ENCODE measurements around the gene DDX25. TPM values are rescaled to one million over a fixed set of nuclear protein-coding genes. Genes with fewer than 3 reads are reported as not detected.

DDX25 gene
- total RNA-seq, 1 donor: not detected

DNA sequence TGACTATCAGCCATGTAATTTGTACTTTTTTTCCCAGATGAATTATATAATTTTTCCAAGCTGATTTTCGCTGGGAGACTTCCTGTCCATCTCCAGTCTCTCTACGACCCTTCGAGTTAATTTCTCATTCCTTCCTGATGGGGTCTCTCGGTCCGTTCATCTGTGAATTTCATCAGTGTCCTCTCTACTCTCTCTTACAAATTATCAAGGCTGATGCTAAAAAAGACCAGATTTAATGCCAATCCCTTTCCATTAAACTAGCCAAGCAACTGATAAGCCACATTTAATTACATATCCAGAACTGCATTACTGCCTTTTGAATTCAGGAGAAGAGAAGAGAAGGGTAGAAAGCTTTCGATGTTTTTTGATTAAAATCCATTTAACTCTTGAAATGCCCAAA lies 67.3 kb downstream of the DDX25 start:
- Histone ChIP-seq H3K4me2 (ENCODE audit: insufficient read depth, low read length) (no peak overlapping the region), H3K4me1 (ENCODE audit: insufficient read depth, low read length) (no peaks in the 10 kb centered on the region)
- DNase-seq (ENCODE audit: insufficient read length, low spot score, missing footprints): no peak

DNA sequence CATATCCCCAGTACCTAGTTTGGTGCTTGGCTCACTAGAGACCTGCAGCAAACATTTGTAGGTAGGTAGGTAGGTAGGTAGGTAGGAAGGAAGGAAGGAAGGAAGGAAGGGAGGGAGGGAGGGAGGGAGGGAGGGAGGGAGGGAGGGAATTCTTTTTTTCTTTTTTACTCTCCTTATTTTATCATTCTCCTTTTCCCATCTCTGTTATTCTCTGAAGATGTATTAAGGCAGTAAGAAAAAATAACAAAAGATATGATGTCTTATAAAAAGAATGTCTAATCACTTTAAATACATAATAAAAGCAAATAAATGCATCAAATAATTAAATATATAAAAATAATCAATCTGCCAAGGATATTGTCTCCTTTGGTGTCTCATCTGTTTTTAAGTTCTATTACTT lies 70.0 kb downstream of the DDX25 start:
- no peak for TF ChIP-seq CTCF (IDR thresholded peaks at IDR 0.05; ENCODE audit: extremely low read depth, low read depth, low read length)
- H3K79me2 ChIP-seq (ENCODE audit: insufficient read depth, low read length): no peaks in the 10 kb centered on the region
- no peaks in the 10 kb centered on the region for H3K36me3 ChIP-seq (ENCODE audit: insufficient read depth, low read length)
- no peak overlapping the region for H2AFZ ChIP-seq (ENCODE audit: low read length)
- no peak overlapping the region for H3K27ac ChIP-seq (ENCODE audit: low read depth, low read length)
- H3K4me1 ChIP-seq (ENCODE audit: insufficient read depth, low read length): no peaks in the 10 kb centered on the region
- H4K20me1 ChIP-seq (ENCODE audit: insufficient read depth, low read length): no peaks in the 10 kb centered on the region
- H3K9me3 ChIP-seq (ENCODE audit: low read depth, low read length): no peaks in the 10 kb centered on the region
- H3K27me3 ChIP-seq (ENCODE audit: insufficient read depth, low read length): no peaks in the 10 kb centered on the region
- H3K4me3 ChIP-seq (ENCODE audit: insufficient read depth, low read length): no peak overlapping the region
- DNase-seq (ENCODE audit: insufficient read length, low spot score, missing footprints): no peak
- no peak overlapping the region for H3K4me2 ChIP-seq (ENCODE audit: insufficient read depth, low read length)

More for the DNA sequence above, 67.3 kb downstream of the DDX25 start:
- Histone ChIP-seq H4K20me1 (ENCODE audit: insufficient read depth, low read length) (no peaks in the 10 kb centered on the region), H2AFZ (ENCODE audit: low read length) (no peak overlapping the region), H3K9me3 (ENCODE audit: low read depth, low read length) (no peaks in the 10 kb centered on the region), H3K36me3 (ENCODE audit: insufficient read depth, low read length) (no peaks in the 10 kb centered on the region), H3K27ac (ENCODE audit: low read depth, low read length) (no peak overlapping the region), H3K4me3 (ENCODE audit: insufficient read depth, low read length) (no peak overlapping the region), H3K79me2 (ENCODE audit: insufficient read depth, low read length) (no peaks in the 10 kb centered on the region), H3K27me3 (ENCODE audit: insufficient read depth, low read length) (no peaks in the 10 kb centered on the region)
- TF ChIP-seq CTCF (IDR thresholded peaks at IDR 0.05; ENCODE audit: extremely low read depth, low read depth, low read length): no peak

- no peak overlapping the region for H3K27ac ChIP-seq (ENCODE audit: low read depth, low read length)
- no peaks in the 10 kb centered on the region for H3K27me3 ChIP-seq (ENCODE audit: insufficient read depth, low read length)
- no peaks in the 10 kb centered on the region for H3K4me1 ChIP-seq (ENCODE audit: insufficient read depth, low read length)
- TF ChIP-seq CTCF (IDR thresholded peaks at IDR 0.05; ENCODE audit: extremely low read depth, low read depth, low read length): no peak
- H3K36me3 ChIP-seq (ENCODE audit: insufficient read depth, low read length): no peaks in the 10 kb centered on the region
- DNase-seq (ENCODE audit: insufficient read length, low spot score, missing footprints): no peak
- H4K20me1 ChIP-seq (ENCODE audit: insufficient read depth, low read length): no peaks in the 10 kb centered on the region
- no peaks in the 10 kb centered on the region for H3K9me3 ChIP-seq (ENCODE audit: low read depth, low read length)
- no peak overlapping the region for H2AFZ ChIP-seq (ENCODE audit: low read length)
- H3K79me2 ChIP-seq (ENCODE audit: insufficient read depth, low read length): no peaks in the 10 kb centered on the region
- H3K4me2 ChIP-seq (ENCODE audit: insufficient read depth, low read length): no peak overlapping the region
- H3K4me3 ChIP-seq (ENCODE audit: insufficient read depth, low read length): no peak overlapping the region
Observed at GRCh38 chr11:125975634-125976033, 71.3 kb downstream of the DDX25 start.

DNA sequence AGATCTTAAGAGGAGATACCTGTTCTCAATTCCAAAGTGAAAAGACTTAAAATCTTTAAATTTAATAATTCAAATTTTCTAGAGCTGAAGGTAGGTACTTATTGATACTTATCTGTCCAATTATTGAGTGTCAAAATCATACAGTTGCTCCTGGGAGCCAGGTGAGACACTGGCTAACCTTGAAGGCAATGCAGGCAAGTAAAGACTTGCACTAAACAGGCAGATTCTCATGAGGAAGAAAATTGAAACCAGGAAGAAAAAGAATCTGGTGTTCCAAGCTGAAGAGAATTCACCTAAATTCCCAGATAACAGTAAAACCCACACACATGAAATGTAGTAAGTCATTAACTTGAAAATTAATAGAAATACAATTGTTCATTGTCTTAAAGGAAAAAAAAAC lies 71.8 kb downstream of the DDX25 start:
- Histone ChIP-seq H3K4me1 (ENCODE audit: insufficient read depth, low read length) (no peaks in the 10 kb centered on the region), H3K36me3 (ENCODE audit: insufficient read depth, low read length) (no peaks in the 10 kb centered on the region), H3K27ac (ENCODE audit: low read depth, low read length) (no peak overlapping the region), H3K9me3 (ENCODE audit: low read depth, low read length) (no peaks in the 10 kb centered on the region), H3K4me3 (ENCODE audit: insufficient read depth, low read length) (no peak overlapping the region), H3K27me3 (ENCODE audit: insufficient read depth, low read length) (no peaks in the 10 kb centered on the region), H3K4me2 (ENCODE audit: insufficient read depth, low read length) (no peak overlapping the region), H4K20me1 (ENCODE audit: insufficient read depth, low read length) (no peaks in the 10 kb centered on the region), H2AFZ (ENCODE audit: low read length) (no peak overlapping the region), H3K79me2 (ENCODE audit: insufficient read depth, low read length) (no peaks in the 10 kb centered on the region)
- no peak for TF ChIP-seq CTCF (IDR thresholded peaks at IDR 0.05; ENCODE audit: extremely low read depth, low read depth, low read length)
- DNase-seq (ENCODE audit: insufficient read length, low spot score, missing footprints): no peak

Data from osteoblast (primary cell).